Vagina (tissue), 2 donors: ENCODE data around the gene KNL1. TPM values are rescaled to one million over a fixed set of nuclear protein-coding genes. Genes with fewer than 3 reads are reported as not detected.
"Not testable (repeated sequence)": the region's sequence is repeated elsewhere in the genome, so short reads cannot be mapped to it uniquely, and the experiment has no call there.

Experiments
- DNase-seq, 2 donors: peaks; one replicate each; pipeline ENCODE4 v3.0.0-alpha.2; 2017; ENCODE audit errors: extremely low spot score in 2 of 2
- H3K27ac ChIP-seq: fragments of 200-600 bp; sonication (generic); one replicate; pipeline ENCODE4 v1.5.1; 2019
- H3K27me3 ChIP-seq: fragments of 200-600 bp; sonication (generic); one replicate; pipeline ENCODE4 v1.5.1; 2019
- H3K36me3 ChIP-seq, 2 donors: fragments of 200-600 bp; sonication (generic); one replicate each; pipeline ENCODE4 v1.5.1; 2017 to 2019
- H3K4me1 ChIP-seq: fragments of 200-600 bp; sonication (generic); one replicate; pipeline ENCODE4 v1.5.1; 2019
- H3K4me3 ChIP-seq, 2 donors: fragments of 200-600 bp; sonication (generic); 1 replicate in 1 of 2; 2 replicates in 1 of 2; pipeline ENCODE4 v1.5.1; 2016 to 2019
- H3K9me3 ChIP-seq: fragments of 200-600 bp; sonication (generic); one replicate; pipeline ENCODE4 v1.5.1; 2019
- CTCF ChIP-seq, 3 experiments: fragments of 450-650 bp in 2 of 3; fragments of 200-600 bp in 1 of 3; sonication (generic) in 1 of 3; IDR thresholded peaks; one replicate each; pipeline ENCODE4 v1.5.1; 2017 to 2019; ENCODE audit warnings: antibody characterized with exemption in 3 of 3, mild to moderate bottlenecking in 2 of 3, moderate library complexity in 2 of 3
- POLR2A ChIP-seq, 2 donors: fragments of 450-650 bp; IDR thresholded peaks; one replicate each; pipeline ENCODE4 v1.6.1; 2017; ENCODE audit warnings: antibody characterized with exemption in 2 of 2, mild to moderate bottlenecking in 2 of 2, moderate library complexity in 2 of 2
- POLR2AphosphoS5 ChIP-seq, 2 donors: sonication (generic); formaldehyde crosslinking; IDR thresholded peaks; one replicate each; pipeline ENCODE4 v1.9.0; 2017; ENCODE audit warnings: antibody characterized with exemption in 2 of 2, mild to moderate bottlenecking in 2 of 2, low read depth in 1 of 2; ENCODE audit not compliant: insufficient read depth in 1 of 2
- intact Hi-C: fragments of 100-400 bp; cut with DNase I; formaldehyde crosslinking; loops from one replicate; pipeline ENCODE4 v1.15.1; 2023
- total RNA-seq: library from RNA; depleted of rRNA; stranded (reverse); fragments of >200 nt; gene quantifications from one replicate; pipeline ENCODE4 v1.2.3, GENCODE V29; 2016

The KNL1 gene
- total RNA-seq, 1 donor from 2014 or later: 3.4 TPM

GRCh38 chr15:40575113-40575512 lies 18.9 kb upstream of the KNL1 start:
- Histone ChIP-seq H3K4me3 (no peak overlapping the region), H3K4me1 (peaks cover 8% of the 10 kb centered on the region), H3K27me3 (no peaks in the 10 kb centered on the region), H3K9me3 (no peaks in the 10 kb centered on the region), H3K36me3 (peaks cover 0 to 19% of the 10 kb centered on the region in 2 donors), H3K27ac (no peak overlapping the region)
- no peak for TF ChIP-seq POLR2AphosphoS5 (IDR thresholded peaks at IDR 0.05; ENCODE audit: insufficient read depth in 1 of 2, low read depth in 1 of 2)
- intact Hi-C loops: no loop called here
- DNase-seq: no peak

GRCh38 chr15:40576914-40577313 lies 17.1 kb upstream of the KNL1 start:
- H3K27ac ChIP-seq, H3K4me3 ChIP-seq, DNase-seq, H3K27me3 ChIP-seq, H3K4me1 ChIP-seq, intact Hi-C loops, H3K9me3 ChIP-seq: not testable (repeated sequence)
- peaks cover 0 to 15% of the 10 kb centered on the region in 2 donors for H3K36me3 ChIP-seq

- Histone ChIP-seq H3K36me3 (peaks cover 0 to 5% of the 10 kb centered on the region in 2 donors), H3K27me3 (no peaks in the 10 kb centered on the region), H3K4me1 (no peaks in the 10 kb centered on the region), H3K27ac (no peak overlapping the region), H3K4me3 (no peak overlapping the region), H3K9me3 (no peaks in the 10 kb centered on the region)
- intact Hi-C loops: no loop called here
- TF ChIP-seq CTCF (IDR thresholded peaks at IDR 0.05) (no peak), POLR2AphosphoS5 (IDR thresholded peaks at IDR 0.05; ENCODE audit: insufficient read depth in 1 of 2, low read depth in 1 of 2) (no peak), POLR2A (IDR thresholded peaks at IDR 0.05) (no peak)
- no peak for DNase-seq
Measured at GRCh38 chr15:40578892-40579291, 15.2 kb upstream of the KNL1 start.

- H3K4me1 ChIP-seq, H3K9me3 ChIP-seq, intact Hi-C loops, H3K27me3 ChIP-seq, H3K27ac ChIP-seq, DNase-seq, H3K36me3 ChIP-seq, H3K4me3 ChIP-seq: not testable (repeated sequence)
Measured at GRCh38 chr15:40581796-40582195, 12.3 kb upstream of the KNL1 start.

GRCh38 chr15:40582726-40583246 lies 11.3 kb upstream of the KNL1 start:
- TF ChIP-seq CTCF (IDR thresholded peaks at IDR 0.05): no peak
- TF ChIP-seq POLR2AphosphoS5 (IDR thresholded peaks at IDR 0.05; ENCODE audit: insufficient read depth in 1 of 2, low read depth in 1 of 2): no peak
- TF ChIP-seq POLR2A (IDR thresholded peaks at IDR 0.05): no peak
- no peaks in the 10 kb centered on the region for H3K4me1 ChIP-seq
- no peaks in the 10 kb centered on the region for H3K9me3 ChIP-seq
- H3K4me3 ChIP-seq: peak overlapping the region in 1 of 2 donors; percentile 19
- intact Hi-C loops: no loop called here
- no peak for DNase-seq
- H3K36me3 ChIP-seq: no peaks in the 10 kb centered on the region
- H3K27me3 ChIP-seq: no peaks in the 10 kb centered on the region
- no peak overlapping the region for H3K27ac ChIP-seq

- no peak for TF ChIP-seq CTCF (IDR thresholded peaks at IDR 0.05)
- no peak for TF ChIP-seq POLR2A (IDR thresholded peaks at IDR 0.05)
- no peak for TF ChIP-seq POLR2AphosphoS5 (IDR thresholded peaks at IDR 0.05; ENCODE audit: insufficient read depth in 1 of 2, low read depth in 1 of 2)
- Histone ChIP-seq H3K4me1 (no peaks in the 10 kb centered on the region), H3K4me3 (no peak overlapping the region), H3K27ac (no peak overlapping the region), H3K27me3 (no peaks in the 10 kb centered on the region), H3K9me3 (no peaks in the 10 kb centered on the region), H3K36me3 (no peaks in the 10 kb centered on the region)
- no peak for DNase-seq
- intact Hi-C loops: no loop called here
Measured at GRCh38 chr15:40584191-40584590, 9.9 kb upstream of the KNL1 start.

- intact Hi-C loops: no loop called here
- Histone ChIP-seq H3K27me3 (no peaks in the 10 kb centered on the region), H3K4me3 (no peak overlapping the region), H3K9me3 (no peaks in the 10 kb centered on the region), H3K4me1 (peaks cover 5% of the 10 kb centered on the region), H3K36me3 (no peaks in the 10 kb centered on the region), H3K27ac (no peak overlapping the region)
- TF ChIP-seq CTCF (IDR thresholded peaks at IDR 0.05) (no peak), POLR2AphosphoS5 (IDR thresholded peaks at IDR 0.05; ENCODE audit: insufficient read depth in 1 of 2, low read depth in 1 of 2) (no peak), POLR2A (IDR thresholded peaks at IDR 0.05) (no peak)
- no peak for DNase-seq
Measured at GRCh38 chr15:40590667-40591050, 3.4 kb upstream of the KNL1 start.
